H54 (cell line): ENCODE data around the gene PPP1R2.
A peak's percentile ranks its signal among the peaks of the same experiment; 100 is the strongest.
"Not testable (repeated sequence)": the region's sequence is repeated elsewhere in the genome, so short reads cannot be mapped to it uniquely, and the experiment has no call there.

Experiments used
- DNase-seq: peaks from one replicate; pipeline ENCODE4 v3.0.0; 2011; ENCODE audit warnings: low spot score, mixed read lengths; ENCODE audit not compliant: insufficient read length
- FAIRE-seq: peaks from 3 replicates; lab custom pipeline; 2011; peaks lifted over from hg19 to GRCh38; lab: Jason Lieb, UNC
- POLR2A ChIP-seq: IDR thresholded peaks from 2 replicates; pipeline ENCODE4 v1.6.1; 2011; ENCODE audit warnings: low read depth, mild to moderate bottlenecking, low read length

Gene PPP1R2

GRCh38 chr3:195542698-195543499 is at the start of gene PPP1R2:
Gene PPP1R2 (minus strand): TSS chr3:195543325. CDS start chr3:195543025, 300 bp downstream.
- DNase-seq (peak; percentile 85), FAIRE-seq (peak; percentile 75)
- TF ChIP-seq POLR2A: peak; percentile 98

DNA sequence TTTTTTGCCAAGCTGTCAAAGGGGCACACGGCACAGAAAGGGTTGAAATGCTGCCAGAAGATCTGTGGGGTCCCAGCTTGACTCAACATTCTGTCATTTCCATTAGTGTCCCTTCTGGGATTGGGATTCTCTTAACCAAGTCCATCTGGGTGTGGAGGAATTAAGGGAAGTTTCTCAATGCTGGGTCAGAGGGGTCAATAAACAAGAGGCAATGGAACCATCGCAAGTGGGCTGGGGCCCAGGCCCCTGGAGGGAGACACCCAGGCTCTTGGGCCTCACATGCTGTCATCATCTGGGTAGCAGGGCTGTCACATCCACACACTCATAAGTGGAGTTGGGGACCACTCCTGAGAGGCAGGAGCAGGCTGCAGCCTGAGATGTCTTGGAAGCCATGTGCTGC is 48.7 kb upstream of the PPP1R2 start:
- DNase-seq: no peak
- no peak for FAIRE-seq
- TF ChIP-seq POLR2A: no peak

DNA sequence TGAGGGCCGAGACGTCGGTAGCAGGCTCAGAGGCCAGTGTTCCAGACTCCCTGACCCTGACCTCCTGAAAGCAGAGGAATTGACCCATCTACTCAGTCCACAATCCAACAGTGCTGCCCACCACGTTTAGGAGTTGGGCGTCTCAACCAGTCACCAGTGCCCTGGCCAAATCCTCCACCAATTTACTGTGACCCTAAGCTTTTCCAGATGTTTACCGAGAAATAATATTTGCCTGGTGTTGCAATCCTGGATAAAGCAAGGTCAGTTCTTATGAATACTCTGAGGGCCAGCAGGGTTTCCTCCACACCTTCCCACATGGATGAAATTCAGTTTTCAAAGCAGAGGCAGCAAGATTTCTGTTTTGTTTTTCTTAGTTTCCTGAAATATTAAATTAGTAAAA is 48.1 kb upstream of the PPP1R2 start:
- TF ChIP-seq POLR2A: no peak
- no peak for DNase-seq
- FAIRE-seq: no peak

DNA sequence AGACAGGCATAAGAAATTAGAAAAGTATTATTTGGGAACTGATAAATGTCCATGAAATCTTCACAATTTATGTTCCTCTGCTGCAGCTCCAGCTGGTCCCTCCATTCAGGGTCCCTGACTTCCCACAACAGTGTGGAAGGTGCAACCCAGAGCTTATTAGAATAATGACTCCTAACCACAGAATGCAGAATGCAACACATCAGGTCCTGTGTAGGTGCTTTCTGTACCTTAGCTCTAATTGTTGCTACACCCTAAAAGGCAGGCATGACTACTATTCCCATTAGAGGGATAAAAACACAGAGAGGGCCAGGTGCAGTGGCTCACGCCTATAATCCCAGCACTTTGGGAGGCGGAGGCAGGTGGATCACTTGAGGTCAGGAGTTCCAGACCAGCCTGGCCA is 47.3 kb upstream of the PPP1R2 start:
- not testable (repeated sequence) for DNase-seq, FAIRE-seq

GRCh38 chr3:195589796-195590195 is 46.7 kb upstream of the PPP1R2 start:
- DNase-seq, FAIRE-seq: not testable (repeated sequence)

DNA sequence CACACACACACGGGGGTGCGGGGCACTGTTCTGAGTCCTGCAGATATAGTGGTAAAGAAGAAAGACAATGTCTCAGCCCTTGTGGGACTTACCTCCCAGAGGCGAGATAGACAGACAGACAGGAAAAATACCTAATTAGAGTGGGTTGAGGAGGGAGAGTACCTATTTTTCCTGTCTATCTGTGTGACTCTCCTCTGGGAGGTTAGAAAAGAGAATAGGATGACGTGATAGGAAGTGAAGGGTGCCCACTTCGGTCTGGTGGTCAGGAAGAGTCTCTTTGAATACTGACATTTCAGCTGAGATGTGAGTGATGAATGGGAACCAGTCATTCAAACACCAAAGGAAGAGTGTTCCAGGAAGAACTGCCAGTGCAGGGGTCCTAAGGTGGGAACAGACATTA is 44.7 kb upstream of the PPP1R2 start:
- FAIRE-seq (no peak), DNase-seq (no peak)
- TF ChIP-seq POLR2A: no peak

DNA sequence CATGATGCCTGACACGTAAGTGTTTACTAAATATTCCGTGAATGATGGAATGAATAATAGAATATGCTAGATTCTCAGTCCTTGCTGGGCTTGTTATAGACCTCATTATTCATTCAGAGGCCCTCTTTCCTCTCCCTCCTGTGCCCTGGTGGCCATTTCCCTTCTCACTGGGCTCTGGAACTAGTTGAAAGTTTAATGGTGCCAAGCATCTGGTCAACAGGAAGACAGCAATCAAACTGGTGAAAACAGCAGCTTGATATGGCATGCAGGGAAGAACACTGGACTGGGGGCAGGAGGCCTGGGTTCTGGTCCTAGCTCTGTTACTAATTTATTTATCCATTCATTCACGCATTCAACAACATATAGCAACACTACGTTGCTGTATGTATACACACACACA is 44.3 kb upstream of the PPP1R2 start:
- no peak for TF ChIP-seq POLR2A
- FAIRE-seq (no peak), DNase-seq (no peak)

DNA sequence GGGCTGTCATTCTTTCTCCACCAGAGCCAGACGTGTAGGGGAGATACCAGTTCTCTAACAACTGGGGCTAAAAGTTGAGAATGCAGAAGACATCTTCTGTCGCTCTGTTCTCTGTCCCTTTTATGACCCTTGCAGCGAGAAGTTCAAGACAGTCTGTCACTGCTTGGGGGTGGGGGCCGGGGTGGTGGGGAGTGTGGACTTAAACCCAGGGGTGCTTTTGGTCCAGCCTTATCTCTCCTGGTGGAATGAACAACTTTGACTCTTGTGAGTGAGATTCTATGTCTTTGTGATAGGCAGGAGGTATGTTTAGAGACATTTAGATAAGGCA is 41.4 kb upstream of the PPP1R2 start:
- TF ChIP-seq POLR2A: no peak
- FAIRE-seq (no peak), DNase-seq (no peak)

DNA sequence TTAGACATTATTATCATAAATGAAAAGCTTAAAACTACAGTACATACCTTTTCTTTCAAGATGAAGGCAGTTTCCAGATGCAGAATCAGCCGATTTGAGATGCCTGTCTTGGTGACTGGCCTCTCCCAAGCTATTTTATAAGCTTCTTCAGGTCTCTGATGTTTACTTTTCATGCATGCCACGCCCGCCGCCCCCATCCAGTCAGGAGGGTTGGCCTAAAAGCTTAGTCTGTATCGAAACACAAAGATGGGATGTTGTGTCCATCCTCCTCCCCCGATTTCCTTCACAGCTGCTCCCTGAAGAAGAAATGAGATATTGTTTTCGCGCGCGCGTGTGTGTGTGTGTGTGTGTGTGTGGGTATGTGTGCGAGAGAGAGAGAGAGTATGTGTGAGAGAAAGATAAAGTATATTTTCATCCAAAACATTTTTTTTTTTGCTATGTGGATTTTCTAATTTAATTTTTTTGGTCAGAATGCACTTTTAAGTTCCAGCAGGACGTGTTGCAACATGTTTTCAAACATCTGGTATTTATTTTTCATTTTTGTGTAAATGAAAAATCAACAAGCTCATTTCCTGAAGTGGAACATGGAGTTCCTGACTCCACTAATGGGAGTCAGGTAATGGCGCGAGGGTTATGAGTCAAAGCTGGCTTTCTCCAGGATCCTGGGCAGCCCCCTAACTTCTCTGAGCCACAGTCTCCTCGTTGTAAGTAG is 40.9 kb upstream of the PPP1R2 start, which contains the start of gene APOD:
Gene APOD, minus strand, starts transcription at position 110 of the 712 bp plus-strand sequence. CDS start 4,479 bp downstream, outside the sequence.
- DNase-seq: no peak
- no peak for TF ChIP-seq POLR2A
- FAIRE-seq: no peak

GRCh38 chr3:195582947-195583346 is 39.8 kb upstream of the PPP1R2 start:
- no peak for TF ChIP-seq POLR2A
- peak; percentile 22 for DNase-seq
- no peak for FAIRE-seq

DNA sequence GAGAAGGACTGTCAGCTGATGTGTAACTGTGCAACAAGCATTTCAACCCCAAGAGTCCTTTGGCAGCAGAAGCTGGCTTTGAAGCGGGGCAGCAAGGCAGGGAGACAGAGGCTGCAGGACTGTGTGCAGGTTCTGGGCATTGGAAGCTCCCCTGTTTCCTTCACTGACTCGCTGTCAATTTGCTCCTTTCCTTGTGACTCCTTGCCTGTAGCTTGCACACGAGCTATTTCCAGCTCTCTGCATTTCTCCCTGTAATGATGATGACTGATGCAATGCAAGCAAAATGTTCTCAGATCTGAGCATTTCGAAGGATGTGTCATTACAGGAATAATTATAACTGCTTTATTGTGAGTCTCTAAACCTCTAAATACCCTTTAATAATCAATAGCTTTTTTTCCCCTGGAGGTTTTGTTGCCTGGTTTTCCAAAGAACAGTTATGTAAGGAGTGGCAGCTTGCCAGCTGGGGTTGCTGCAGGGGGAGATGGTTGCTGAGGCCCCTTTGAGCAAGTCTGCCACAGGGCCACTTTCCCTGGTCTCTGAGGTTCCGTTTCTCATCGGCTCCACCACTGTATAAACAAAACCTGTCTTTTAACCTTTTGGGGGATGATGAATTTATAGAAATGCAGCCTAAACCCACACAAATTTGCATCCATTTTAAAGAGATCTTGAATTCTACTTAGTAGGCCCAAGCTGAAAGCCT is 37.8 kb upstream of the PPP1R2 start:
- FAIRE-seq: no peak
- no peak for TF ChIP-seq POLR2A
- no peak for DNase-seq

GRCh38 chr3:195579281-195579680 is 36.2 kb upstream of the PPP1R2 start:
- no peak for FAIRE-seq
- DNase-seq: no peak
- TF ChIP-seq POLR2A: no peak

GRCh38 chr3:195578565-195578964 is 35.4 kb upstream of the PPP1R2 start:
- no peak for DNase-seq
- TF ChIP-seq POLR2A: no peak
- no peak for FAIRE-seq

DNA sequence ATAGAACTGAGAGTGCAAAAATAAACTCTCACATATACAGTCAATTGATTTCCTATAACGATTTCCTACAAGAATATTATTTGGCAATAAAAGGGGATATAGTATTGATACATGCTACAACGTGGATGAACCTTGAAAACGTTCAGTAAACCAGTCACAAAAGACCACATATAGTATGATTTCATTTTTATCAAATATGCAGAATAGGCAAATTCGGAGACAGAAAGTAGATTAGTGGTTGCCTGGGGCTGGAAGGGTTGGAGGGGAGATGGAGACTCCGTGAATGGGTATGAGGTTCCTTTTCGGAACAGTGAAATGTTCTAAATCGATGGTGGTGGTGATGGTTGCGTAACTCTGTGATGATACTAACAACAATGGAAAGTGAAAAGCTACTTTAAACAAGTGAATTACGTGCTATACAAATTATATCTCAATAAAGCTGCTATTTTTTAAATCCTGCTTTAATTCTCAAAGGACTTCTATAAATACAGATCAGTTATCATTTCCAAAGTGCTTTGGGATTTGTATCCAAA is 34.6 kb upstream of the PPP1R2 start:
- FAIRE-seq (no peak), DNase-seq (no peak)
- TF ChIP-seq POLR2A: no peak
